ENCODE results near the gene FGF3. TPM values are rescaled to one million over a fixed set of nuclear protein-coding genes. Genes with fewer than 3 reads are reported as not detected.

The FGF3 gene
- total RNA-seq, 1 experiment from 2014 or later: not detected

- ATAC-seq: no peak
- intact Hi-C loops (cut with micrococcal nuclease): no loop called here
- CTCF ChIA-PET: no interaction called here
Measured at GRCh38 chr11:69828971-69829344, 9.7 kb upstream of the FGF3 start.

DNA sequence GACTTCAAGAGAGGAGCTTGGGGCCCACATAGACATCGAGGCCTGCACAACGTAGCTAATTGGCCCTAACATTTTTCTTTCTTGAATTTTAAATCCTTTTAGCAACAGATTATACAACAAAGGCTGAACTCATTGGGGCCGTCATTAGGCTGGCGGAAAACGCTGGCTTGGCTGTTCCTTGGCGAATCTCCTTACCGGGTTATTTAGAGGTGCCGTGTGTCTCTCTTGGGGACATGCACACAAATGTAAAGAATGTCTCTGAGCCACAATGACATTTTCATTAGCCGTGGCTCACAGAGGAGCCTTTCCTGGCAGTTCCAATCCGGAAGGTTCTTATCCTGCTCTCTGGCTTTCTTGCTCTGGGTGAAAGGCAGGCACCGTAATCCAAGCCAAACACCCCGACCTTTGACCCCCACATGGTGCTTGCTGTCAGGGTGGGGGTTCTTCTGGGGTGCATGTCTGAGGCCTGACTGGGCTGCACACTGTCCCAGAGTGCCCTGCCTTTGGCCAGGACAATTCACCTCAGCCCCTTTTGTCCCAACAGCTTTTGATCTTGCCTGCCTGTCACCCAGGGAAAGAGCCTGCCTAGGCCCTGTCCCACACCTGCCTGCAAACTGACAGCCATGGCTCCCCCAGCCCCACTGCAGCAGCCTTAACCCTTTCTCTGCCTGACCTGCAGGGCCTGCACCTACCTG is 9.2 kb upstream of the FGF3 start:
- TF ChIP-seq EZH2phosphoT487 (IDR thresholded peaks at IDR 0.05; ENCODE audit: borderline replicate concordance, low read length) (no peak), EZH2 (IDR thresholded peaks at IDR 0.05; ENCODE audit: low read length, unreplicated experiment) (no peak), CTCF (conservative IDR thresholded peaks at IDR 0.05; ENCODE audit: low read depth, low read length) (no peak)
- CTCF ChIA-PET: no interaction called here
- peaks cover 13% of the 10 kb centered on the region for H3K4me1 ChIP-seq (ENCODE audit: insufficient read depth, low read length)

More at GRCh38 chr11:69828971-69829344, 9.7 kb upstream of the FGF3 start:
- no peak for DNase-seq
- POLR2A ChIA-PET (ENCODE audit: unreplicated experiment): no interaction called here
- H3K4me1 ChIP-seq (ENCODE audit: insufficient read depth, low read length): peaks cover 13% of the 10 kb centered on the region
- no peak overlapping the region for H3K4me3 ChIP-seq (ENCODE audit: low read length)
- H4K20me1 ChIP-seq (ENCODE audit: low read length): no peaks in the 10 kb centered on the region
- TF ChIP-seq CTCF (conservative IDR thresholded peaks at IDR 0.05; ENCODE audit: low read depth, low read length) (no peak), EZH2phosphoT487 (IDR thresholded peaks at IDR 0.05; ENCODE audit: borderline replicate concordance, low read length) (no peak), EZH2 (IDR thresholded peaks at IDR 0.05; ENCODE audit: low read length, unreplicated experiment) (no peak)
- no peak overlapping the region for H3K4me2 ChIP-seq (ENCODE audit: low read length)
- no peaks in the 10 kb centered on the region for H3K79me2 ChIP-seq (ENCODE audit: low read length)
- H2AFZ ChIP-seq (ENCODE audit: low read length): no peak overlapping the region
- no TSS peak for BruUV-seq (replicated peaks)
- H3K36me3 ChIP-seq (ENCODE audit: low read depth, low read length): no peaks in the 10 kb centered on the region
- no peaks in the 10 kb centered on the region for H3K9me2 ChIP-seq (replicated peaks; ENCODE audit: low read length)
- no peaks in the 10 kb centered on the region for H3K9me3 ChIP-seq (ENCODE audit: low read length)
- H3K27me3 ChIP-seq (ENCODE audit: low read length): no peaks in the 10 kb centered on the region
- H3F3A ChIP-seq (ENCODE audit: low read length, unreplicated experiment): no peaks in the 10 kb centered on the region
- no peak overlapping the region for H3K9ac ChIP-seq (ENCODE audit: low read length)
- H3K27ac ChIP-seq (ENCODE audit: low read length): no peak overlapping the region

DNA sequence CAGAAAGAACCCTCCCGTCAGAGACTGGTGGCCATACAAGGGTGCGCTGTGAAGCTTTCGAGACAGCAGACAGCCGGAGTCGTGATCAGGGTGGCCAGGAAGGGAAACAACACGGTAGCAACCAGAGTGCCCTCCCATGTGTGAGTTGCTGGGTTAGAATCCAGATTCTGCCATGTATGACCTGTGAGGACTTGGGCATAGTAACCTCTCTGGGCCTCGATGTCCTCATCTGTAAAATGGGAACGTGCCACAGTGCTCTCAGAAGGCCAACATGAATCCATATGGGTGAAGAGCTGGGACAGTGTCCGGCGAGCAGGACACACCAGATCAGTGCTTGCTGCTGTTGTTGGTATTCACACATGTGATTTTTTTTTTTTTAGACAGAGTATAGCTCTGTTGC is 7.6 kb upstream of the FGF3 start:
- POLR2A ChIA-PET (ENCODE audit: unreplicated experiment): no interaction called here
- H3K36me3 ChIP-seq (ENCODE audit: low read depth, low read length): no peaks in the 10 kb centered on the region
- no peaks in the 10 kb centered on the region for H3K27me3 ChIP-seq (ENCODE audit: low read length)
- no peaks in the 10 kb centered on the region for H3K9me2 ChIP-seq (replicated peaks; ENCODE audit: low read length)
- H4K20me1 ChIP-seq (ENCODE audit: low read length): no peaks in the 10 kb centered on the region
- H3K4me1 ChIP-seq (ENCODE audit: insufficient read depth, low read length): peaks cover 13% of the 10 kb centered on the region
- no peak overlapping the region for H3K4me2 ChIP-seq (ENCODE audit: low read length)
- intact Hi-C loops (cut with micrococcal nuclease): no loop called here
- TF ChIP-seq EZH2phosphoT487 (IDR thresholded peaks at IDR 0.05; ENCODE audit: borderline replicate concordance, low read length) (no peak), CTCF (conservative IDR thresholded peaks at IDR 0.05; ENCODE audit: low read depth, low read length) (no peak), EZH2 (IDR thresholded peaks at IDR 0.05; ENCODE audit: low read length, unreplicated experiment) (no peak)
- no TSS peak for BruUV-seq (replicated peaks)
- H3K9ac ChIP-seq (ENCODE audit: low read length): no peak overlapping the region
- H3K27ac ChIP-seq (ENCODE audit: low read length): no peak overlapping the region
- no peaks in the 10 kb centered on the region for H3K9me3 ChIP-seq (ENCODE audit: low read length)
- H3K79me2 ChIP-seq (ENCODE audit: low read length): no peaks in the 10 kb centered on the region
- ATAC-seq (no peak), DNase-seq (no peak)
- CTCF ChIA-PET: interaction anchor here (0.6 kb wide), 1 partner anchor 16 kb away, joined by 3 read pairs; no protein-coding TSS in a partner anchor
- no peak overlapping the region for H2AFZ ChIP-seq (ENCODE audit: low read length)
- H3F3A ChIP-seq (ENCODE audit: low read length, unreplicated experiment): no peaks in the 10 kb centered on the region
- no peak overlapping the region for H3K4me3 ChIP-seq (ENCODE audit: low read length)

More for the DNA sequence above, 9.2 kb upstream of the FGF3 start:
- POLR2A ChIA-PET (ENCODE audit: unreplicated experiment): no interaction called here
- intact Hi-C loops (cut with micrococcal nuclease): no loop called here
- Histone ChIP-seq H3K36me3 (ENCODE audit: low read depth, low read length) (no peaks in the 10 kb centered on the region), H2AFZ (ENCODE audit: low read length) (no peak overlapping the region), H3F3A (ENCODE audit: low read length, unreplicated experiment) (no peaks in the 10 kb centered on the region), H3K27me3 (ENCODE audit: low read length) (no peaks in the 10 kb centered on the region), H3K79me2 (ENCODE audit: low read length) (no peaks in the 10 kb centered on the region), H3K9me2 (replicated peaks; ENCODE audit: low read length) (no peaks in the 10 kb centered on the region), H3K9ac (ENCODE audit: low read length) (no peak overlapping the region), H3K4me2 (ENCODE audit: low read length) (no peak overlapping the region), H3K4me3 (ENCODE audit: low read length) (no peak overlapping the region), H3K27ac (ENCODE audit: low read length) (no peak overlapping the region), H4K20me1 (ENCODE audit: low read length) (no peaks in the 10 kb centered on the region), H3K9me3 (ENCODE audit: low read length) (no peaks in the 10 kb centered on the region)
- ATAC-seq (no peak), DNase-seq (no peak)
- no TSS peak for BruUV-seq (replicated peaks)
